Neural progenitor cell (in vitro differentiated cells): ENCODE data around the gene AASDHPPT.

Experiments
- CTCF ChIP-seq: fragments of 200-600 bp; sonication (generic); IDR thresholded peaks from 2 replicates; pipeline ENCODE4 v1.5.1; 2017; ENCODE audit warnings: antibody characterized with exemption, mild to moderate bottlenecking
- EZH2 ChIP-seq: fragments of 200-600 bp; sonication (generic); IDR thresholded peaks from 2 replicates; pipeline ENCODE4 v1.6.1; 2017; ENCODE audit warnings: antibody characterized with exemption, mild to moderate bottlenecking, moderate library complexity
- EZH2phosphoT487 ChIP-seq: fragments of 200-600 bp; sonication (generic); IDR thresholded peaks from 2 replicates; pipeline ENCODE4 v1.6.1; 2017; ENCODE audit warnings: antibody characterized with exemption

- TF ChIP-seq CTCF (no peak), EZH2 (no peak), EZH2phosphoT487 (no peak)
Measured at GRCh38 chr11:106031936-106032335, 45.5 kb upstream of the AASDHPPT start.
